Activated T-cell treated with anti-CD3 and anti-CD28 coated beads for 48 hours (primary cell): ENCODE measurements around the gene CD81.
A peak's percentile ranks its signal among the peaks of the same experiment; 100 is the strongest.

Experiments
- DNase-seq: peaks from one replicate; pipeline ENCODE4 v3.0.0-alpha.2; 2020; ENCODE audit warnings: low read depth

CD81 gene

GRCh38 chr11:2421226-2421994 is 44.3 kb downstream of the CD81 start:
- DNase-seq = no peak

DNA sequence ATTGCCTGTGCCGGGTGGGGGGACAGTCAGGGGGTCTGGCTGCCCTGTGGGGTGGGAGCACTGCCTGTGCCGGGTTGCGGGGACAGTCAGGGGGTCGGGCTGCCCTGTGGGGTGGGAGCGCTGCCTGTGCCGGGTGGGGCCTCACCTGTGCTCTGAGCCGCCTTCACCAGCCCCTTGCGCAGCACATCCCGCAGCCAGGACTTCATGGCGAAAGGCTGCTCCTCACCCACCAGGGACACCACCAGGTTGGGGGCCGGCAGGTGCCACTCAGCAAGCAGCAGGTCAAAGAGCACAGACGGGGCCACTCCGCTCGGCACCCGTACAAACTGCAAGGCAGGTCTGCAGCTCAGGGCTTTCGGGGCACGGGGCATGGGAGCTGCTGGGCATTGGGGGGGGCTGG is 44.9 kb downstream of the CD81 start:
- DNase-seq = no peak

DNA sequence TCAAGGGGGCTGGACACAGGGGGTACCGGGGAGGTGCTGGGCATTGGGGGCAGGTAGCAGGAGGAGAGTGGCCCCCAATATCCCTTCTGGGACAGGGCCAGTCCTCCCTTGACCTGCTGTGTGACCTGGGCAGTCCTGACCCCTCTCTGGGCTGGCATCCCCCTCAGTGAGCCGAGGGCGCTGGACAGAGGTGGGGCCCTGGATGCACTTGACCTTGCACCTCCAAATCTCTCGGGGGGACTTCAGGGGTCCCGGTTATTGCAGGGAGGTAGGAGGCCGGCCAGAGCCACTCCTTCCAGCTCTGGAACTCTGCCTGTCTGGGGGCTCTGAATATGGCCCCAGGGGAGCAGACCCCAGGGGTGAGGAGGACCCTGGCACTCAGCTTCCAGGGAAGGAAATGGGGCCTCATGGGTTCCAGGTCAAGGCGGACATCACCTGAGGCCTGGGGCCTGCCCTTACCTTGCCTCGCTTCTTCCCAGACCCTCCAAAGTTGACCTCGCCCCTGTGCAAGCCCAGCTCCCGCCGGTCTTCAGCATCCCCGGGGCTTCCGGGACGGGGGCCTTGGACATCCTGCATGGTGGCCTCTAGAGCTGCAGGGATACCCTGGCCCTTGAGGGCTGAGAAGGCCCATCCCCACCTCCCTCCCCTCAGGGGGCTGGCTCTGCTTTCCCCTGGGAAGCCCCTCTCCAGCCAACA is 45.5 kb downstream of the CD81 start:
- no peak for DNase-seq

DNA sequence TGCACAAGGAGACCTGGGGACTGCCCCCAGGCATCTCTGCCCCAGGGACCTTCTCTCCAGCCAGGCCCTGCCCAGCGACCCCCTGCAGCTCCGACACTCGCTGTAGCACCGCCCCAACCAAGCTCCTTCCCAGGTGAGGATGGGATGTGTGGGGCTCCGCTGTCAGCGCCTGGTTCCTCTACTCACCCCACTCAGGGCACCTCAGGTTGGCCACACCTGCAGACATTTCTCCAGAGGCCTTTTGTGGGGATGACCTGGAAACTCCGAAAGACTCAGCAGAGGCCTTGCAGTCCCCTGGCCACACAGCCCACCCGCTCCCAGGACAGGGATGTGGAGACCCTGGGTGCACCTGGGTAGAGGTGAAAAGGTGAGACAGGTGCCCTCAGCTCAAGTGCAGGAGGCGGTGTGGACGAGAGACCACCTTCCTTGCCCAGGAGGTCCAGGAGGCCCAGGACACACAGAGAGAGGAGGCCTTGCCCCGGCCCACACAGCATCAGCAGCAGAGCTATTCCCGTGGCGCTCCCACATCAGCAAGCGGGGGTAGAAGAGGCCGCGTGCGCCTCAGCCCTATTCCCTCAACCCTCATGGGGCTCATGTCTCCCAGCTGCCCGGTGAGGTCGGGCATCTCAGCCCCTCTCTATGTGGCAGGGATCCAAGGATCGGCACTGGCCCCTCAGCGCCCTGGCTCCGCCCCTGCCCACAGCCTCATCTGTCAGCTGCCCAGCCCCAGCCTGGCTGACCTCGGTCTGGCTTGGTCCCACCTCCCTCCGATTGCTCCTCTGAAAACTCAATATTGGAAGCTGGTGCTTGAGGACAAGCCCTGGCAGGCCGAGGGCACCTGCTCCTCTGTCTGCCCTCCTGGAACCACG is 46.3 kb downstream of the CD81 start:
- no peak for DNase-seq

DNA sequence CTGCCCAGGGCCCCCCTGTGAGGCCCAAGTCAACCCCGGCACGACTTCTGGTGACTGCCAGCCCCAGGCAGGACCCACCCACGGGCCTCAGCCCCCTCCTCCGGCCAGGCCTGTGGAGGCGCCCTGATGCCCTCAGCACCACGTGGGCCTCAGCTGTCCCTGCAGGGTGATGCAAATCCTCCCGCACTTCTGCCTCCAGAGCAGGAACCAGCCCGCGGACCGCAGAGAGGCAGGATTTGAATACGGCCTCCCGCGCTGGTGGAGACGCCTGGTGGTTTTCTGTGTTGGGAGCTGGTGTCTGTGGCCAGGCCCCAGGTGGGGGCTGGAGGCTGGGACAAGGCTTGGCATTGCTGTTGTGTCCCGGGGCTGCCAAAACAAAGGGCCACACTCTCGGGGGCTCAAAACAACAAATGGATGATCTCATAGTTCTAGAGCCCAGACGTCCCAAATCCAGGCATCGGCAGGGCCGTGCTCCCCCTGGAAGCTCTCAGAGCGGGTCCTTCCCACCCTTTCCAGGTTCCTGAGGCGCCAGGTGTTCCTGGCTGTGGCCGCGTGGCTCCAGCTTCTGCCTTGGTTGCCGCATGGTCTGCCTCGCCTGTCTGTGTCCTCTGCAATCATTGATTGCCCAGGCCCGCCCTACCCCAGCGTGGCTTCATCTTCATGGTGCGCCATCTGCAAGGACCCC is 47.8 kb downstream of the CD81 start:
- DNase-seq = no peak

GRCh38 chr11:2425506-2425905 is 48.4 kb downstream of the CD81 start:
- DNase-seq = no peak

- DNase-seq = no peak
These were observed 49.1 kb downstream of the CD81 start for GRCh38 chr11:2426221-2426620.

DNA sequence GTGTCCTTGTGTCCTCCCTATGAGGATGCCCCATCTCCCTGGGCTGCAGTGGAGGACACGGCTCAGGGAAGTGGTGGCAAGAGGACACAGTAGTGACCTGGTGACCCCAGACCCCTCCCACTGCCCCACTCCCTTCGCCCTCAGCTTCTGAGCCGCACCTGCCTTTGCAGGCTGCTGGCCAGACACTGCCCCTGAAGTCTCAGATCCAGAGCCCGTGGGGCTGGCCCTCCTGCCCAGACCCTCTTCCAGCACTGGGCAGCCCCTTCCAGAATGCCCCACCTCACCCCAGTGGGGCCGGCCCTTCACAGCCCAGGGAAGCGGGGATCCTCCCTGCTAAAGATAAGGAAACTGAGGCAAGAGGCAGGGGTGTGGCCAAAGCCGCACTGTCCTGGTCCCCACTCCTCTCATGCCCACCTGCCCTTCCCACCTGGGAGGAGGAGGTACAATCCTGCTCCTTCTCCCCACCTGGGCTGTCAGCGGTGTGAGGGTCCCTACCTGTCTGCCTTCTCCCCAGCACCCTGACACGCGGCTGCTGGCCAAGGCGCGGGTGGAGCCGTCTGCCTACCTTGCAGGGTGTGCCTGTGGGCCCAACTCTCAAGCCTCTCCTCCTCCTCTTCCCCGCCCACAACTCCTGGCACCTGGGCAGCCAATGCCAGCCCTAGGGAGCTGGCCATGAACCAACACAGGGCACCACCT is 49.9 kb downstream of the CD81 start:
- no peak for DNase-seq

DNA sequence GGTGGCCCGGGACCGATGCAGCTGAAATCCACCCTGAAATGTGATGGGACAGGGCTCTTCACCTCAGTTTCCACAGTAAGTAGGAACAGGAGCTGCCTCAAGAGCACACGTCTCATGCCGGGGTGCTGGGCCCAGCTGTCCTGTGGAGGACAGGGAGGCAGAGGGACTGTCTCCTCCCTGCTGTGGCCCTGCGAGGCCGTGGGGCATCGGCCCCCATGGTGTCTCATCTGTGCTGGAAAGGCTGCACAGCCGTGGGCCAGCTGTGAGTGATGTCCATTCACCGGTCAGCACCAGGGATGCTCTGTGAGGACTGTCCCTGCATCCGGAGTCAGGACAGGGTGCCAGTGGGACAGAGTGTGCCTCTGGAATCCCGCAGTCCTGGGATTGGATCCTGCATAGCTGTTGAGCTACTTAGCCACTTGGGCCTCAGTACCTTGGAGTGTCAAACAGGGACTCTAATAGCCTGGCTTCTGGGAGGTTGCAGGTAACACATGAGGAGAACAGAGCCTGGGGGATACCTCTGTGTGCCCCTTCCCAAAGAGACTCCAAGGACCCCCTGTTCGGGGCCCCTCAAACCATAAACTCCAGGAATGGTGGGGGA is 50.7 kb downstream of the CD81 start:
- no peak for DNase-seq

- DNase-seq = peak; percentile 74
These were observed 51.2 kb downstream of the CD81 start for GRCh38 chr11:2428322-2428795.

DNA sequence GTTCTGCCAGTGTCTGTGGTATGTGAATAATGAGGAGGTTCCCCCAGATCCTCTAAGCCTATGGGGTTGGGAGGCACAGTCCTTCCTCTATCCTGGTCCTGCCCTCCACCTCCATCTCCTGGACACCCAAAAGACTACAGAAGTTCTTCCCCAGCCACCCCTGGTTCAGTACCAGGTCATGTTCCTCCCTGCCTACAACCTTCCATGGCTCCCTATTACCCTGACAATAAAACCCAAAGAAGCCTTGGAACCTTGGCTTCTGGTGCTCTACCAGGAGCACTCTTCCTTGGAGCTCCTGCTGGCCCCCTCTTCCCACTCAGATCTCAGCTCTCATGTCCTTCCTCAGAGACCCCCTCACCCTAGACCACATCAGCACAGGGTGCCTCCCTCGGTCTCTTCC is 54.3 kb downstream of the CD81 start:
- DNase-seq = no peak

DNA sequence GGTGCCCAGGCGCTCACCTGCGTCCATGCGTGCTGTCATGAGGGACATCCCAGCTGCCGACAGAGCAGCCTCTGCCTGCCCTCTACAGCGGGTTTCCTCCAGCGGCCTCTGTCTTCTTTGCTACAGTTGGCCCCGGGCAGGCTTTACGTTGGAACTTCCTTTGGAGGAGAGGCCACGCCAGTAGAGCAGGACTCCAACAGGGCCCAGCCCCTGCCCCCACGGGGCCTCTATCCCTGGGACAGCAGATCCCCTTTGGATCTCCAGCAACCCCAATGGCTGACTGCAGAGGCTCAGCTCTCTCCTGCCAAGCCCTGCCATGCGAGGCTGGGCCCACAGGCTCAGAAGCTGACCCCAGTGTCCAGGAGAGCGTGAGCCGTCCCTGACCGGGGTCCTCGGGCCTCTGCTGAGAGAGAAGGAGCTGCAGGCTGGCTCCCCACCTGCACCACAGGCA is 55.1 kb downstream of the CD81 start:
- DNase-seq = no peak

- no peak for DNase-seq
These were observed 55.5 kb downstream of the CD81 start for GRCh38 chr11:2432628-2433071.

GRCh38 chr11:2433106-2433925 is 56.2 kb downstream of the CD81 start:
- DNase-seq = no peak

DNA sequence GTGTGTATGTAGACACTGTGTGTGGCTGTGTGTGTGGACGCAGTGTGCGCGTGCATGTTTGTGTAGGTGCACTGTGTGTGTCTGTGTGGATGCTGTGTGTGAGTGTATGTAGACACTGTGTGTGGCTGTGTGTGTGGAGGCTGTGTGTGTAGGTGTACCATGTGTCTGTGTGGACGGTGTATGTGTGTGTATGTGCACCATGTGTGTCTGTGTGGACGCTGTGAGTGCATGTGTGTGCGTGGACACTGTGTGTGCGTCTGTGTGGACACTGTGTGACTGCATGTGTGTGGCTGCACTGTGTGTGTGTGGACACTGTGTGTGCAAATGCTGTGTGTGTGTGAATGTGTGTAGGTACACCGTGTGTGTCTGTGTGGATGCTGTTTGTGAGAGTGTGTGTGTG is 56.9 kb downstream of the CD81 start:
- DNase-seq = no peak

GRCh38 chr11:2434506-2435255 is 57.6 kb downstream of the CD81 start:
- DNase-seq = no peak

DNA sequence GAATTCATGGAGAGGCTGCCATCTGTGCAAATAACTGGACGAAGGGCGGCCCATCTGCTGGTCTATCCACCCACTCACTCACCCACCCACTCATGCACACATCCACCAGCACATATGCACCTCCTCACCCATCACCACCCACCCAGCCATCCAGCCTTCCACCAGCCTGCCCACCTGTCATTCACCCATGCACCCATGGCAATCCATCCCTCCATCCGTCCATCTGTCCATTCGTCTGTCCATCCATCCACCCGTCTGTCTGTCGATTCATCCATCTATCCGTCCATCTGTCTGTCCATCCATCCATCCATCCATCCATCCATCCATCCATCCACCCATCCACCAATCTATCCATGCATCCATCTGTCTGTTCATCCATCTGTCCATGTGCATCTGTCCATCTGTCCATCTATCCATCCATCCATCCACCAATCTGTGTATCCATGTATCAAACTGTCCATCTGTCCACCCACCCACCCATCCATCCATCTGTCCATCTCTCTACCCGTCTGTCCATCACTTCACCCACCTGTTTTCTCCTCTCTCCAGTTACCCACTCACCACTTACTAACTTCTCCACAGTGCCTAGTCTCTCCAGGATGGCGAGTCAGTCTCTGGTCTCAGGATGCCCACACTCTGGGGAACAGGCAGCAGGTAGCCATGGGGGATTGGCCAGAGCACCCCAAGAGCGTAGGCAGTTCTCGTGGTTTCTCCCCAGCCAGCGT is 58.3 kb downstream of the CD81 start:
- no peak for DNase-seq

- no peak for DNase-seq
These were observed 59.0 kb downstream of the CD81 start for GRCh38 chr11:2436013-2436520.
